Hypothalamus (tissue), 51 donors: ENCODE results near the gene EFHB.
"Not testable (repeated sequence)": the region's sequence is repeated elsewhere in the genome, so short reads cannot be mapped to it uniquely, and the experiment has no call there.

ENCODE experiments used
- DNase-seq, 51 donors: peaks; one replicate each; lab custom pipeline; 2025; lab: John Stamatoyannopoulos, UW

EFHB gene

DNA sequence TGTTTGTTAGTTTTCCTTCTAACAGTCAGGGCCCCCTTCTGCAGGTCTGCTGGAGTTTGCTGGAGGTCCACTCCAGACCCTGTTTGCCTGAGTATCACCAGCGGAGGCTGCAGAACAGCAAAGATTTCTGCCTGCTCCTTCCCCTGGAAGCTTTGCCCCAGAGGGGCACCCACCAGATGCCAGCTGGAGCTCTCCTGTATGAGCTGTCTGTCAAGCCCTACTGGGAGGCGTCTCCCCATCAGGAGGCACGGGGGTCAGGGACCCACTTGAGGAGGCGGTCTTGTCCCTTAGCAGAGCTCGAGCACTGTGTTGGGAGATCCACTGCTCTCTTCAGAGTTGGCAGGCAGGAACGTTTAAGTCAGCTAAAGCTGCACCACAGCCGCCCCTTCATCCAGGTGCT is 87.4 kb downstream of the EFHB start:
- DNase-seq: not testable (repeated sequence)
